HG03060 (cell line): ENCODE measurements around the gene AUH.
"Not testable (repeated sequence)": the region's sequence is repeated elsewhere in the genome, so short reads cannot be mapped to it uniquely, and the experiment has no call there.

ENCODE experiments used
- ATAC-seq: cut with Tn5 transposase; IDR thresholded peaks from one replicate; pipeline ENCODE4 v1.9.1; 2021; ENCODE audit warnings: low read depth, moderate number of reproducible peaks; ENCODE audit not compliant: unreplicated experiment

Gene AUH

DNA sequence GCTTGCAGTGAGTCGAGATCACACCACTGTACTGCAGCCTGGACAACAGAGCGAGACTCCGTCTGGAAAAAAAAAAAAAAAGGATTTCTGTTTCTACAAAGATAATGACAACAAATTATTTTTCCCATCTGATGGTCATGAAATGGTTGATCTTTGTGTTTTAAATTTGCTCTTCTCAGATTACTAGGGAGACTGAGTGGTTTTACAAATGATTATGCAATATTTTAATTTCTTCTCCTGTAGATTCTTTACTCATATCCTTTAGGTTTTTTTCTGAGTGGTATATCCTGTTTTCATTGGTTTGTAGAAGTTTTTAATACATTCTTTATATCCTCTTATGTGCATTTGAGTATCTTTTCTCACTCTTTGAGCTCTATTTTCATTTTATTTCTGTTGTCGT lies 20.6 kb upstream of the AUH start:
- ATAC-seq: no peak

DNA sequence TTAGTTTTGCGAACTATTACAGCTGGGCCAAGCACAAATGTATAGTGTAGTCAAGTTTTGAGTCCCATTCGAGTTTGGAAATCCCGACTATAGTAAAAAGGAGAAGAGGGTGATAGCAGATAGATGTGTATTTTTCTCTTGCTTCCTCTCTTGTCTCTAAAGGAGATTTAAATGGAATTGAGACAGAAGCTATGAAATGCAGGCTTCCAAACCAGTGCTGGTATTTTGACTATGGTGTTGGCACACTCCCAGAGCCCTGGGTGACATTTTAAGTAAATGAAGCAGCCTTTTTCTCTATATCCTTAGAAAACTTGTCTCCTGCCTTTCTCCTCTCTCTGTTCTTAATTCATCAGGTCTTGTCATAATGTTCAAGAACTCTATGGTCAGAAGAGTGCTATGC lies 17.7 kb upstream of the AUH start:
- no peak for ATAC-seq

DNA sequence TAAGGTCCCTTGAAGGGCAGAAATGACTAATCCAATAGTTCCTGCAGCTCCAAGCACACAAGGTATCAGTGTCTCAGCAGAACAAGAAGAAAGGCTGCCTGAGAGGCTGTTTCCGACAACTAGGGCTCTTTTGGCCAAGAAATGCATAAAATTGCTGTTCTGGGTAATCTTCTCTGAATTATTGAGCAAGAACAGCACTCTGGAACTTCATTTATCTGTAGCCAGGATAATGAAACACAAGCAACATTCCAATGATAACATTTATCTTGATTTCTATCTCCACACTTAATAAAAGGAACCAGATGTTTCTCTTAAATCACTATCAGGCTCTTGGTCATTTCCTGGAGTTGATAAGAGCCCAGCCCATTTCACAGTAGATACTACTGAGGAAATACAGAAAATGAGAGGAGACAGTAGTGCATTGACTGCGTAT lies 17.0 kb upstream of the AUH start:
- ATAC-seq: no peak

DNA sequence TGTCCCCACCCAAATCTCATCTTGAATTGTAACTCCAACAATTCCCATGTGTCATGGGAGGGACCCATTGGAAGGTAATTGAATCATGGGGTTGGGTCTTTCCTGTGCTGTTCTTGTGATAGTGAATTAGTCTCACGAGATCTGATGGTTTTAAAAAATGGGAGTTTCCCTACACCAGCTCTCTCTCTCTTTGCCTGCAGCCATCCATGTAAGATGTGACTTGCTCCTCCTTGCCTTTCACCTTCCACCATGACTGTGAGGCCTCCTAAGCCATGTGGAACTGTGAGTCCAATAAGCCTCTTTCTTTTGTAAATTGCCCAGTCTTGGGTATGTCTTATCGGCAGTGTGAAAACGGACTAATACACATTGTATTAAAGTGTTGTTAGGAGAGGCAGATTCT lies 16.3 kb upstream of the AUH start:
- not testable (repeated sequence) for ATAC-seq

DNA sequence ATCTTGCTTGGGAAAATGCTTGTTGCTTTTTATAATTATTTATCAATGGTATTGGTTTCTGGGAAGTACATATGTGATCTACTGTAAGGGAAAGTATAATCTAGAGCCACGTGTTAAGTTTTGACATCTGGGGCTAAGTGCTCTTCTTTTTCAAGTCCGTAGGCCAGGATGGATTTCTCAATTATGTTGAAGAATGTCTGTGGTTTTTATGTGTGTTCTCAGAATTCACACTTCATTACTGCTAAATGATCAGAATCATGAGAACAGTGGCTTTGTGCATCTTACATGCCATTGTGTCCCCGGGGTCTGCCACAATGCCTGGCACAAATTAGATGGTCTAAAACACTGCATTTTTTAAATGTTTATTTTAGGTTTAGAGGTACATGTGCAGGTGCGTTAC lies 14.5 kb upstream of the AUH start:
- no peak for ATAC-seq

DNA sequence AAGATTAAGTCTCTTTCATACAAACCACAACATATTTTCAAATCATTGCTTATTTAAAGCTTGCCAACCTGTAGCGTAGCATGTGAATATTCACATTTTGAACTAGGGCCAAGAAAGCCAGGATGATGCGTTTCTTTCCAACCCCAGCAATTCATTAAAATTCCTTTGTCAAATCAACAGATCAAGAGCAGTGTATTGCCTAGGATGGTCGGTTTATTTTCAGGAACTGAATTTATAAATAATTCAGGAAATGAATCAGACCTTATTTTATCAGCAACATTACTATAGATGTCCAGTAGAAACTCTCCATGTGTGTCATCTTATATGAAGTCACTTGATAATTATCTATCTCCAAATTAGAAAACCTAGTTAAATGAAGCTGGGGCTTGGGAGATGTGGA lies 13.2 kb upstream of the AUH start:
- ATAC-seq: no peak

DNA sequence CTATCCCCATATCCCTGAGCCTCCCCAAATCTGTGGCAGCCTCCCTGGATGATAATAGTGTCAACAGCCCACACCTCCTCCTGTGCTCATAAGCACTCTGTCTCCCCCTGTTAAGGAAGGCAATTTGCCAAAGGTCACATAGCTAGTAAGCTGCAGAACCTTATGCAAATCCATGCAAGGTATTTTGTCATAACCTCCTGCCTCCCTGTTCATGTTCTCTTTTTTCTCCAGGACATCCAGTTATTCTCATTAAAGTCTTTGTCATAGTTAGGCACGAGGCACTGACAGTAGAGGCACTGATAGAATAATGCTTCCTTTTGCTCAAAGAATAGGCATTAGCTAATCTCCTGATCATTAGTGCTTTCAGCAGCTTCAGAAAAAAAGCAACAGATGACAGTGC lies 10.2 kb upstream of the AUH start:
- ATAC-seq: no peak

DNA sequence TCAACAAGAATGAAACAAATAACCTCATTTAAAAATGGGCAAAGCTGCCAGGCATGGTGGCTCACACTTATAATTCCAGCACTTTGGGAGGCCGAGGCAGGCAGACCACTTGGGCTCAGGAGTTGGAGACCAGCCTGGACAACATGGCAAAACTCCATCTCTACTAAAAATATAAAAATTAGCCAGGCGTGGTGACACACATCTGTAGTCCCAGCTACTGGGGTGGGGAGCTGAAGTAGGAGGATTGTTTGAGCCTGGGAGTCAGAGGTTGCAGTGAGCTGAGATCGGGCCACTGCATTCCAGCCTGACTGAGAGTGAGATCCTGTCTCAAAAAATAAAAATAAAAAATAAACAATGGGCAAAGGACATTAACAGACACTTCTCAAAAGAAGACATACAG lies 8.3 kb upstream of the AUH start:
- not testable (repeated sequence) for ATAC-seq

DNA sequence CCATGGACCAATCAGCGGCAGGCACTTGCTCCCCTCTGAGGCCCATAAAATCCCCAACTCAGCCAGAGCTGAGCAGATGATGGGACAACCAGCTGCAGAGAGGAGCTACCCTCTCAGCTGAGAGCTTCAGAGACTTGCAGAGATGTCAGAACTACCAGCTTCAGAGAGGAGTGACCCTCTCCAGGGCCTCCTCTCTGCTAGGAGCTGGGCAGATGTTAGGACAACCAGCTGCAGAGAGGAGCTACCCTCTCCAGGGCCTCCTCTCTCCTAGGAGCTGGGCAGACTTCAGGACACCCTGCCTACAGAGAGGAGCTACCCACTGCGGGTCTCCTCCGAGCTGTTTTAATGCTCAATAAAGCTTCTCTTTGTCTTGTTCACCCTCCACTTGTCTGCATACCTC lies 3.0 kb upstream of the AUH start:
- no peak for ATAC-seq

DNA sequence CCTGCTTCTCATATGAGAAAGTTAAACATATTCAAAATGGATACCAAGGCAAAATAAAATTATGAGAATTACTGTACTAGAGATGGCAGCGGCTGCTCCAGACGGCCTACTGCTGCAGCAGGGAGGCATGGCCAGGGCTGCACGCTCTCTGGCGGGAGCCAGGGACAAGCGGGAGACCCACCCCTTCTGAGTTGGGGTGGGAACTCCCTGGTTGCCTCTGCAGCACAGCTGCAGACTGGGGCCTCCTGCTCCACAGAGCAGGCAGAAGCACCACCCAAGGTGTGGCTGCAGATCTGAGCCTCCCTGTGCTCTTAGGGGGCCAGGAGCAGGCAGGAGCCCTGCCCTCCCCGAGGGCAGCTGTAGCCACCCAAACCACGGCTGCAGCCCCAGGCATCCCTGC lies 2.3 kb upstream of the AUH start:
- ATAC-seq: no peak

DNA sequence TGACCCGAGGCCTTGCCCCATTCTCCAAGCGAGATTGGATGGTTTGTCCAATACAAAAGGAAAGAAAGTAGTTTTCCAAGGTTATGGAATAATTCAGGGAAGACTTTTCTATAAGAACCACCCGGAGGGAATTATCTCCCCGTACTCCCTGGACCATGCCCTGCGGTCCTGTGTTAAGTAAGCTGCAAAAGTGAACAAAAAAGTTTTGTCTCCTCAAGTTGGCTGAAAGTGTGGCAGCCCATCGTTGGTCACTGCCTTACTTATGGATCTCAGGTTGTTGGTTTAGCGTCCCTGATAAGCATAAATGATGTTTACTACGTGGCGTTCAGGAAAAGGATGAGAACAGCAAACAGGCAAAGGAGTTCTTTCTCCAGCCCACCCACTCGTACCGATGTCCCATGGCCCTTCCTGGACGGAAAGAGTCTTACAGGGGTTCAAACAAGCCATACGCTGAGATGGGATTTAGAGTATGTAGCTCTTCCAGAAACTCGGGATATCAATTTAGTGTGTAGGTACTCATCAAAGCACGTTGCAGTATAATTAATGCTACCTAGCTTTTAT lies 413 bp upstream of the AUH start:
- no peak for ATAC-seq

DNA sequence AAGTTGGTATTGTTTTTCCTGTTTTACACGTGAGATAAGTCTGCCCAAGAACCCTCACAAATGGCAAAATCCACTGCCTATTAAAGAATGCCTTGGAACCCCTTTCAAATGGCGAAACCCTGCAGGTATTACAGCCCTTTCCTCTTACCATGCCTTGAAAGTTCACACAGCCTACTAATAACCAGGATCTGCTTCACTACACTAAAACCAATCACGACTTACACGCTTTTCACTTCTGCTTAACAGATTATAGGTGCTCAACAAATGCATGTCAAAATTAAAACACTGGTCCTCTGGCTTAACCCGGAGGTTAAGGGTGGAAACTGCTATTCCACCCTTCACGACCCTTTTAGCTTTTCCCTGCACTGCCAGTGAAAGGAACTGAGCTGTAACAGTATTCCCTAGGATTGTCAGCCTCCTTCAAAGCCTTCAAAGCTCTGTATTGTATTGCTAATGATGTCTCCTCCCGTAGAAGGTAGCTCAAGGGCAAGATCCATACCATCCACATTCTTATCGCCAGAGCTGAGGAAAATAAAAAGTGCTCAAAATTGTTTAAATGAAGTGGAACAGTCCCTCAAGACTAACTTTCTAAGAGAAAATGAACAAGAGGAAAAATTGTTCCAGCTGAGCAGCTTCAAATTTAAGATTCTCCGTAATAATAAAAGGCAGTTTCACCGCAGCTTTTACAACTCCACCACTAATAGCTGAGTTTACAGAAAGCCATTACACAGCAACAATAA lies 997 bp downstream of the AUH start:
- ATAC-seq: no peak

DNA sequence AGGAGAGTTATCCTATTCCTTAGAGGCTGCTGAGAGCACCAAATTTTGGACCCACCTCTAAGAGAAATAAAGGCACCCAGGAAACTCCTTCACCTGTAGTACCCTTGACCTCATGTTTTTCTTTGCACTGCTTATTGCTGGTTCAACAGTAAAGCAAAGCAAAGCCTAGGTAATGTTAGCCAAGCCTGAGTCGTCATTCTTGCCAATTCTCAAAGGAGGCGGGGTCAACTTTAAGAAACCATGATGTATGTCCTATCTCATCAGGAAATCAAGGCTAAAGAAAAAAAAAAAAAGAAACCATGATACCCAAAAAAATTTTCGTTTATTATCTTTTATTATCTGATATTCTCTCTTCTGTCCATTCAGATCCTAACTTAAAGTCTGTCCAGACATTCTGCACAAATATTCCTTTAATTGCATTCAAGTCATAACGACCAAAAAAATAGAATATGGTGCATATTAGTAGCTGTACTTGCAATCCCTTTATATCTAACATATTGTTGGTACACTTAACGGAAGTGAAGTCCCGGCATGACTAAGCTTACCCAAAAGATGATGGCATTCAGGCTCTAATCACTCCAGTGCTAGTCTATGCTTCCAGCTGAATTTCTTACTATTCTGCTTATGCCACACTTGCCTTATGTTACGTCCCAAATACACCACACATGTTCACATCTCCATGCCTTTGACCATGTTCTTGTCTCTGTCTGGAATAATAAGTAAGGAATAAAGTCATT lies 1.8 kb downstream of the AUH start:
- no peak for ATAC-seq

DNA sequence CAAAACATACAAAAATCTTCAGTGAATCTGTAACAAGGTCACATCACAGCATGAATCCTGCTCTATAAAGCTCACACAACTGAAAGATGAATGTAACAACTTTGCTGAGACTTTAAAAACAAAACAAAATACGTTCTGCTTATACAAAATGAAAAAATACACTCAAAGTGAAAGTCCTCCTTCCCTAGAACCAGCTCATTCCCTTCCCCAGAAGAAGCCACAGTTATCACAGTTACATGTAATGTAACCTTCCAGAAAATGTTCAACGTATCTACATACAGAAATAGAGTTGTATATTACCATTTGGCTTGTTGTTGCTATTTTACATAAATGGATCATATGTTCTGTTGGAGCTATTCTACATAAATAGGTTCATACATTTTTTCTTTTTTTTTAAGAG lies 2.6 kb downstream of the AUH start:
- ATAC-seq: no peak

DNA sequence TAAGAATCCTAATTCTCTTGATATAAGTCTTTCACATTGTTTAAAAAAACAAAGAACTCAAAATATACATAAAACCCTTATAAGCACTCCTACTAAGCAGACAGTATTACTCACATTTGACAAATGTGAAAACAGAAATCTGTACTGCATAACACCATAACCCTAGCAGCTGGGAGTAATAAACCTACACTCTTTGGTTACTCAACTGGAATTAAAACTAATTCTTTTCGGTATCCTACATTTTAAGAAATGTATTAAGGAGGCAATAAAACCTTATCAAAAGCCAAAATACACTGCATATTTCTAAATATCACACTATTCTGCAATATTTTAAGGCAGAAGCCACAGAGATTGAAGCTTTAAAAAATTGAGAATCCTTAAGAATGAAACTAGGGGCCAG lies 6.8 kb downstream of the AUH start:
- ATAC-seq: no peak

DNA sequence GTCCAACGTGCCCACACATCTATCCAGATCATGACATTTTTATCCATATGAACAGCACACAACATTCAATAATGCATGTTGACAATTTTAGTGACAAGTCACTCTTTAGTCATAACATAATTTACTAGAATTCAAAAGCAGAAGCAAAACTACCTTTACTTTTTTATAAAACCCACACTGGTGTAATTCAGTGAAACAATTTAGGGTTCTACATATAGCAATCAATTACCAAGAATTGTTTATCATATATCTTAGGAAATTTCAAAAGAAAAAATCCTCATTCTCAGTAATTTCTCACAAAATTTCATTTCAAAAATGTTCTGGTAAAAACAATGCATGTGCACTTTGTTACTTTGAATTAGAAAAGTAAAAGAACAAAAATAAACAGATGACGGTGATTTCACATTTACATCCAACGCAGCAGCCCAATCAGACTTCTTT lies 12.6 kb downstream of the AUH start:
- no peak for ATAC-seq

DNA sequence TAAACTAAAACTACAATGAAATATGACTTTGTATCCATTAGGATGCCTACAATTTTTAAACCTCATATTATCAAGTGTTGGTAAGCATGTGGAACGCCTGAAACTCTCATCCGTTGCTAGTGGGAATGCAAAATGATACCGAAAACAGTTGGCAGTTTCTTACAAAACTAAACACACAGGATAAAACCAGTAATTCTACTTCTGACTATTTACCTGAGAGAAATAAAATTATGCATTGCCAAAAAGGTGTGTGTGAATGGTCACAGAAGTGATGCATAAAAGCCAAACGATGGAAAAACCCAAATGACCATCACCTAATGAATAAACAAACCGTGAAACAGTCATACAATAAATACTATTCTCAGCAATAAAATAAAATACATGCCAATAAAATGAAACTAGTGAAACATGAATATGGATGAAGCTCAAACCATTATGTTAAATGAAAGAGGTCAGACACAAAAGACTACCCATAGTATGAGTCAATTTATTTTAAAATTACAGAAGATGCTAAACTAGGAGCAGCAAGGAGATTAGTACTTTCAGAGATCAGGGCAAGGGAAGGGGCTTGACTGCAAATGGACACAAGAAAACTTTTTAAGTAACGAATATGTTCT lies 13.4 kb downstream of the AUH start:
- no peak for ATAC-seq

DNA sequence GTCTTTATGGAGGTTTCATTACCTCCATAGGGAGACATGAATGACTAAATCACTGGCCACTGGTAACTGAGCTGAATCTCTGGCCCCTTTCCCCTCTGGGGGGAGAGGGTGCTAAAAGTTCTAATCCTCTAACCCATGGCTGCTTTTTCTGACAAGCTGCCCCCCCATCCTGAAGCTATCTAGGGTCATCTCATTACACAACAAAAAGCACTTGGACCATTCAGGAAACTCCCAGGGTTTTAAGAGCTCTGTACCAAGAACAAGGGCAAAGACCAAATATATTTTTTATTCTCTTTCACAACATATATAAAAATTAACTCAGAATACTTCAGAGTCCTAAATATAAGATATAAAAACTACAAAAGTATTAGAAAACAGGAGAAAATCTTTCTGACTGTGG lies 14.3 kb downstream of the AUH start:
- no peak for ATAC-seq

DNA sequence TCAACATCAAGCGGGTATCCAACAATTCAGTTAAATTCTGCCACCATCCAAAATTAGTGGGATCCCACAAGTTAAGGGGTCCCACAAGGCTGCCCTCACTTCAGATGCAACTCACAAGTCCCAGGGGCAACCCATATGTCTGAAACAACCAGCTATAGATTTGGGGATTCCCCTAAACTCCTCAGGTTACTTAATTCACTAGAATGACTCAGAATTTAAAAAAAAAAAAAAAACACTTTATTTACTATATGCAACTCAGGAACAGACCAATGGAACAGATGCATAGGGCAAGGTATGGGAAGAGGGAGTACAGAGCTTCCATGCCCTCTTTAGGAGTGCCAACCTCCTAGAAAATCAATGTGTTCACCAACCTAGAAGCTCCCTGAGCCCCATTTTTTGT lies 15.1 kb downstream of the AUH start:
- no peak for ATAC-seq

DNA sequence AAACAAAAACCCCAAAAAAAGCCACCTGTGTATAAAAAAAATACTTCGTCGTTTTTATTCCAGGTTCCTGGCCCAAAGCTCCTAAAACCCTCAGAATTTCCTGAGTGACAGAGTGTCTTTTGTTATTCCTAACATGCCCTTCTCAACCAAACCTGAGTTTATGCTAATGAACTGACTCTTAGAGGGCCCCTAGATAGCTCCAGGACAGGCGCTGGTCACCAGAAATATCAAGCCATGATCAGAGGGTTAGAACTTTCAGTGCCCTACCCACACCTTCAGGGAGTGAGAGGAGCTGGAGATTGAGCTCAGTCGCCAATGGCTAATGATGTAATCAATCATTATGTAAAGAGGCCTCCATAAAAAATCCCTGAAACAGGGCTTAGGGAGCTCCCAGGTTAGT lies 15.7 kb downstream of the AUH start:
- no peak for ATAC-seq

DNA sequence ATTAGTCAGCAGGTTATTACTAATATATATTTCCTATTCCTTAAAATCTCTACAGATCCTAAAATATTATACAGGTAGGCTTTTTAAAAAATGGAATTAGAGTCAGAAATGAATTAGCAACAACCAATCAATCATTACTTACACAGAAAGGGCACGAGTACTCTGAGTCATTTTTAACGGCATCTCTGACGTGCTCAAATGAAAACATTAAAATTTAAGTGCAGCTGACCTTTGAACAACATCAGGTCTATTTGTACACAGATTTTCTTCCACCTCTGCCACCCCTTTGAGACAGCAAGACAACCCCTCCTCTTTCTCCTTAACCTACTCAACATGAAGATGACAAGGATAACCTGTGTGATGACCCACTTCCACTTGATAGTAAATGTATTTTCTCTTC lies 19.1 kb downstream of the AUH start:
- ATAC-seq: no peak

DNA sequence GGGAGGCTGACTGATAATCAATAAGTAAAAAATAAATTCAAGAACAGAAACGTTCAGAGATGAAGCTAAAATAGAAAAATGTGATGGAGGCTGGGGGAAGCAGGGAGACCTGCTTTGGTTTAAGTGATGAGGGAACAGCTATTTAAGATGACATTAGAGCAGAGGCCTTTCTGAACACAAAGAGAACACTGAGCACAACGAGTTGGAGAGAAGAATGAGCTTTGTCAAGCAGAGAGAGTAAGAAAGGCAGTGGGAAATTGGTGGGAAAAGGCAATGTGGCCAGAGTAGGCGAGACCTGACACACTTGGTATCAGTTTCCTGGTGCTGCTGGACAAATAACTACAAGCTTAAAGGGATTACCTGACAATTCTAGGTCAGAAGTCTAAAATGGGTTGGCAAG lies 20.0 kb downstream of the AUH start:
- ATAC-seq: no peak
